HEK293 (cell line): ENCODE measurements around the gene AFF4.

Experiments
- EGR2 ChIP-seq: fragments of 450-650 bp; formaldehyde crosslinking; IDR thresholded peaks from 2 replicates; pipeline ENCODE4 v1.5.1; 2016; ENCODE audit warnings: low read depth, missing biosample characterization, missing genetic modification characterization
- GFI1B ChIP-seq: fragments of 450-650 bp; formaldehyde crosslinking; IDR thresholded peaks from 2 replicates; pipeline ENCODE4 v1.5.1; 2016; ENCODE audit warnings: missing biosample characterization, missing genetic modification characterization
- HOXD13 ChIP-seq: sonication (generic); formaldehyde crosslinking; IDR thresholded peaks from 2 replicates; pipeline ENCODE4 v1.8.0; 2022; ENCODE audit warnings: missing genetic modification reagents, borderline replicate concordance
- KLF9 ChIP-seq: fragments of 450-650 bp; formaldehyde crosslinking; IDR thresholded peaks from 2 replicates; pipeline ENCODE4 v1.5.1; 2016; ENCODE audit warnings: missing biosample characterization, missing genetic modification characterization, low read depth
- PRDM1 ChIP-seq: fragments of 450-650 bp; formaldehyde crosslinking; IDR thresholded peaks from 2 replicates; pipeline ENCODE4; 2016; ENCODE audit warnings: missing biosample characterization, missing genetic modification characterization
- SP2 ChIP-seq: fragments of 450-650 bp; formaldehyde crosslinking; IDR thresholded peaks from 2 replicates; pipeline ENCODE4 v1.5.1; 2016; ENCODE audit warnings: missing biosample characterization, missing genetic modification characterization
- SP3 ChIP-seq: fragments of 450-650 bp; formaldehyde crosslinking; IDR thresholded peaks from 2 replicates; pipeline ENCODE4 v1.5.1; 2016; ENCODE audit warnings: missing biosample characterization, missing genetic modification characterization
- ZFP37 ChIP-seq: fragments of 450-650 bp; formaldehyde crosslinking; IDR thresholded peaks from 2 replicates; pipeline ENCODE4 v1.5.1; 2016; ENCODE audit warnings: missing biosample characterization, missing genetic modification characterization
- ZNF10 ChIP-seq: fragments of 450-650 bp; formaldehyde crosslinking; IDR thresholded peaks from 2 replicates; pipeline ENCODE4 v1.5.1; 2017; ENCODE audit warnings: missing biosample characterization, missing genetic modification characterization
- ZNF112 ChIP-seq: fragments of 450-650 bp; formaldehyde crosslinking; IDR thresholded peaks from 2 replicates; pipeline ENCODE4 v1.5.0; 2017; ENCODE audit warnings: missing biosample characterization, missing genetic modification characterization
- ZNF114 ChIP-seq: fragments of 450-650 bp; formaldehyde crosslinking; IDR thresholded peaks from 2 replicates; pipeline ENCODE4 v1.5.0; 2017; ENCODE audit warnings: missing biosample characterization, missing genetic modification characterization
- ZNF132 ChIP-seq: fragments of 450-650 bp; formaldehyde crosslinking; IDR thresholded peaks from 2 replicates; pipeline ENCODE4 v1.5.1; 2017; ENCODE audit warnings: missing biosample characterization, missing genetic modification characterization, borderline replicate concordance
- ZNF146 ChIP-seq: fragments of 450-650 bp; formaldehyde crosslinking; IDR thresholded peaks from 2 replicates; pipeline ENCODE4 v1.5.1; 2016; ENCODE audit warnings: missing biosample characterization, missing genetic modification characterization
- ZNF175 ChIP-seq: fragments of 450-650 bp; formaldehyde crosslinking; IDR thresholded peaks from 2 replicates; pipeline ENCODE4 v1.5.1; 2016; ENCODE audit warnings: missing biosample characterization, missing genetic modification characterization
- ZNF202 ChIP-seq: fragments of 450-650 bp; formaldehyde crosslinking; IDR thresholded peaks from 2 replicates; pipeline ENCODE4 v1.5.1; 2016; ENCODE audit warnings: missing biosample characterization, missing genetic modification characterization, borderline replicate concordance
- ZNF239 ChIP-seq: fragments of 450-650 bp; formaldehyde crosslinking; IDR thresholded peaks from 2 replicates; pipeline ENCODE4 v1.5.1; 2016; ENCODE audit warnings: missing biosample characterization, missing genetic modification characterization
- ZNF24 ChIP-seq: fragments of 450-650 bp; formaldehyde crosslinking; IDR thresholded peaks from 2 replicates; pipeline ENCODE4 v1.5.1; 2016; ENCODE audit warnings: missing biosample characterization, missing genetic modification characterization
- ZNF280D ChIP-seq: fragments of 450-650 bp; formaldehyde crosslinking; IDR thresholded peaks from 2 replicates; pipeline ENCODE4 v1.5.1; 2016; ENCODE audit warnings: missing biosample characterization, missing genetic modification characterization
- ZNF341 ChIP-seq: fragments of 450-650 bp; formaldehyde crosslinking; IDR thresholded peaks from 2 replicates; pipeline ENCODE4; 2016; ENCODE audit warnings: low read depth, missing biosample characterization, missing genetic modification characterization
- ZNF423 ChIP-seq: fragments of 450-650 bp; formaldehyde crosslinking; IDR thresholded peaks from 2 replicates; pipeline ENCODE4 v1.5.1; 2016; ENCODE audit warnings: missing biosample characterization, missing genetic modification characterization
- ZNF426 ChIP-seq: fragments of 450-650 bp; formaldehyde crosslinking; IDR thresholded peaks from 2 replicates; pipeline ENCODE4 v1.5.1; 2017; ENCODE audit warnings: missing biosample characterization, missing genetic modification characterization, mild to moderate bottlenecking, inconsistent platforms, moderate library complexity
- ZNF48 ChIP-seq: fragments of 450-650 bp; formaldehyde crosslinking; IDR thresholded peaks from 2 replicates; pipeline ENCODE4 v1.5.1; 2016; ENCODE audit warnings: missing biosample characterization, missing genetic modification characterization
- ZNF501 ChIP-seq: fragments of 450-650 bp; formaldehyde crosslinking; IDR thresholded peaks from 2 replicates; pipeline ENCODE4 v1.5.1; 2016; ENCODE audit warnings: missing biosample characterization, missing genetic modification characterization
- ZNF514 ChIP-seq: fragments of 450-650 bp; formaldehyde crosslinking; IDR thresholded peaks from 2 replicates; pipeline ENCODE4 v1.5.1; 2016; ENCODE audit warnings: missing biosample characterization, missing genetic modification characterization
- ZNF544 ChIP-seq: fragments of 450-650 bp; formaldehyde crosslinking; IDR thresholded peaks from 2 replicates; pipeline ENCODE4 v1.5.0; 2017; ENCODE audit warnings: missing biosample characterization, missing genetic modification characterization
- ZNF548 ChIP-seq: fragments of 450-650 bp; formaldehyde crosslinking; IDR thresholded peaks from 2 replicates; pipeline ENCODE4 v1.5.1; 2016; ENCODE audit warnings: missing biosample characterization, missing genetic modification characterization
- ZNF549 ChIP-seq: fragments of 450-650 bp; IDR thresholded peaks from 2 replicates; pipeline ENCODE4 v1.5.1; 2018; ENCODE audit warnings: missing biosample characterization, missing genetic modification characterization, mild to moderate bottlenecking, inconsistent platforms, moderate library complexity
- ZNF555 ChIP-seq: fragments of 450-650 bp; formaldehyde crosslinking; conservative IDR thresholded peaks from 2 replicates; pipeline ENCODE4 v1.5.1; 2017; ENCODE audit warnings: missing biosample characterization, mild to moderate bottlenecking, missing genetic modification characterization, inconsistent platforms
- ZNF600 ChIP-seq: fragments of 450-650 bp; formaldehyde crosslinking; IDR thresholded peaks from 2 replicates; pipeline ENCODE4 v1.5.1; 2016; ENCODE audit warnings: missing biosample characterization, missing genetic modification characterization
- ZNF610 ChIP-seq: fragments of 450-650 bp; formaldehyde crosslinking; IDR thresholded peaks from 2 replicates; pipeline ENCODE4 v1.5.1; 2016; ENCODE audit warnings: missing biosample characterization, missing genetic modification characterization, borderline replicate concordance
- ZNF664 ChIP-seq: fragments of 450-650 bp; formaldehyde crosslinking; IDR thresholded peaks from 2 replicates; pipeline ENCODE4 v1.5.1; 2016; ENCODE audit warnings: missing biosample characterization, missing genetic modification characterization
- ZNF704 ChIP-seq: fragments of 450-650 bp; formaldehyde crosslinking; IDR thresholded peaks from 2 replicates; pipeline ENCODE4 v1.5.1; 2016; ENCODE audit warnings: missing biosample characterization, missing genetic modification characterization
- ZNF777 ChIP-seq: fragments of 450-650 bp; formaldehyde crosslinking; IDR thresholded peaks from 2 replicates; pipeline ENCODE4 v1.5.1; 2017; ENCODE audit warnings: missing biosample characterization, missing genetic modification characterization, borderline replicate concordance
- ZNF785 ChIP-seq: fragments of 450-650 bp; formaldehyde crosslinking; IDR thresholded peaks from 2 replicates; pipeline ENCODE4 v1.5.1; 2016; ENCODE audit warnings: missing biosample characterization, missing genetic modification characterization
- ZNF837 ChIP-seq: fragments of 450-650 bp; formaldehyde crosslinking; IDR thresholded peaks from 2 replicates; pipeline ENCODE4 v1.5.1; 2016; ENCODE audit warnings: missing biosample characterization, missing genetic modification characterization
- ZSCAN5A ChIP-seq: fragments of 450-650 bp; formaldehyde crosslinking; IDR thresholded peaks from 2 replicates; pipeline ENCODE4 v1.5.1; 2016; ENCODE audit warnings: missing biosample characterization, missing genetic modification characterization

Gene AFF4

GRCh38 chr5:132963171-132964104 is at the start of gene AFF4 (continued):
- TF ChIP-seq SP2 (tag by site-specific recombination) (peak; percentile 93), ZNF555 (tag by site-specific recombination) (no peak), ZNF514 (no peak), ZNF610 (tag by site-specific recombination) (peak; percentile 77), ZNF544 (tag by site-specific recombination) (no peak), ZSCAN5A (tag by site-specific recombination) (0 out of 2 replicates have a peak, but pooled peaks have one; percentile 34), ZNF837 (tag by site-specific recombination) (no peak), ZNF239 (tag by site-specific recombination) (no peak), GFI1B (no peak), ZNF132 (tag by site-specific recombination) (no peak), ZNF785 (tag by site-specific recombination) (peak; percentile 56; the same call in 1 of the 2 replicates), ZNF202 (no peak), ZNF549 (tag by site-specific recombination) (no peak), ZNF423 (tag by site-specific recombination) (no peak), ZNF777 (no peak), ZNF426 (tag by site-specific recombination) (no peak), ZNF341 (tag by site-specific recombination) (peak; percentile 54), ZNF704 (tag by site-specific recombination) (0 out of 2 replicates have a peak, but pooled peaks have one; percentile 50), ZNF114 (tag by site-specific recombination) (no peak), HOXD13 (no peak), EGR2 (peak; percentile 93), ZNF548 (no peak), ZNF600 (tag by site-specific recombination) (peak; percentile 93), ZNF10 (tag by site-specific recombination) (peak; percentile 59), ZNF48 (tag by site-specific recombination) (no peak), ZFP37 (tag by site-specific recombination) (peak; percentile 63; the same call in 1 of the 2 replicates), PRDM1 (tag by site-specific recombination) (no peak), KLF9 (tag by site-specific recombination) (peak; percentile 97), ZNF175 (tag by site-specific recombination) (no peak), ZNF112 (tag by site-specific recombination) (no peak), ZNF146 (tag by site-specific recombination) (peak; percentile 10; the same call in 1 of the 2 replicates), ZNF664 (tag by site-specific recombination) (no peak), ZNF24 (tag by site-specific recombination) (peak; percentile 78; the same call in 1 of the 2 replicates), ZNF501 (peak; percentile 86), ZNF280D (tag by site-specific recombination) (no peak), SP3 (peak; percentile 96)
